IPS-15b (cell line): ENCODE measurements around the gene RNF5.

Source experiments
- H3K27me3 ChIP-seq: one replicate; pipeline ENCODE4 v1.6.1; 2013; ENCODE audit warnings: low read length; ENCODE audit not compliant: control insufficient read depth, insufficient read depth
- H3K36me3 ChIP-seq: one replicate; pipeline ENCODE4 v1.6.1; 2013; ENCODE audit warnings: low read length; ENCODE audit not compliant: control insufficient read depth, insufficient read depth
- H3K4me1 ChIP-seq: one replicate; pipeline ENCODE4 v1.6.1; 2013; ENCODE audit warnings: mild to moderate bottlenecking, low read length; ENCODE audit not compliant: control insufficient read depth, insufficient read depth
- H3K4me3 ChIP-seq: one replicate; pipeline ENCODE4 v1.5.1; 2013; ENCODE audit warnings: low read depth, low read length
- H3K9ac ChIP-seq: one replicate; pipeline ENCODE4 v1.6.1; 2013; ENCODE audit warnings: low read depth, mild to moderate bottlenecking, low read length
- H3K9me3 ChIP-seq: one replicate; pipeline ENCODE4 v1.6.1; 2013; ENCODE audit warnings: mild to moderate bottlenecking, low read length; ENCODE audit not compliant: control insufficient read depth, insufficient read depth

The RNF5 gene

DNA sequence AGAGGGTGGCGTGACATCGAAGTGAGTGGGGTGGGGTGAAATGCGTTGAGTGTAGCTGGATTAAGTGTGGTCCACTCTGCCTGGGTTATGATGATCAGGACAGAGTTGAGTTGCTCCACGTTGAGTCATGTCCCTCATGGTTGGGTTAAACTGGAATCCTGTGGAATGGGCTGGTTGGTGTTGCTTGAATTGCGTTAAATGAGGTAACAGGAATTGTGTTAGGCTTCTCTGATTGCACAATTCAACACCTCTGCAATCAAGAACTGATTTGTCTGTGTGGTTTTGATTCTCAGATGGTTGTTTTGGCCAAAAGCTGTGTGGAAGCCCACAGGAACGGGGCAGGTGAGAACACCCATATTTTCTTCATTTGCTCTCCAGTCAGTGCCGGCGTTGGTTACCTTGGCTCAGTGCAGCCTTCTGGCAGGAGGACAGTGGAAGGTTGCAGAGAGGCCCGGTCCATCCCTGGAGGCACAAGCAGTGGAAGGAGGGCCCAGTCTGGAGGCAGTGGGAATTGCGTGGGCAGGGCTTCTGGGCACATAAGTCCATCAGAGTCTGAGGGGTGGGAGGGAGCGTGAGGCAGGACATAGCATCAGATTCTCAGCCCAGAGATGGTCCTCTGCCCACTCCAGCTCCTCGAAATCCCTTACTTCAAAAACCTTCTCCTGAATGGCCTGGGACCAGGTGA lies 34.0 kb downstream of the RNF5 start:
- no peak overlapping the region for H3K4me3 ChIP-seq
- no peak overlapping the region for H3K9ac ChIP-seq
- no peaks in the 10 kb centered on the region for H3K27me3 ChIP-seq
- H3K36me3 ChIP-seq, result no peaks in the 10 kb centered on the region
- H3K9me3 ChIP-seq, result no peaks in the 10 kb centered on the region
- no peaks in the 10 kb centered on the region for H3K4me1 ChIP-seq

- Histone ChIP-seq H3K4me3 (no peak overlapping the region), H3K27me3 (no peaks in the 10 kb centered on the region), H3K9me3 (no peaks in the 10 kb centered on the region), H3K36me3 (no peaks in the 10 kb centered on the region), H3K4me1 (no peaks in the 10 kb centered on the region), H3K9ac (no peak overlapping the region)
These were observed 35.4 kb downstream of the RNF5 start for GRCh38 chr6:32213649-32214048.

GRCh38 chr6:32214126-32214525 lies 35.9 kb downstream of the RNF5 start:
- H3K27me3 ChIP-seq, result no peaks in the 10 kb centered on the region
- no peaks in the 10 kb centered on the region for H3K36me3 ChIP-seq
- no peaks in the 10 kb centered on the region for H3K4me1 ChIP-seq
- no peak overlapping the region for H3K4me3 ChIP-seq
- H3K9ac ChIP-seq, result no peak overlapping the region
- no peaks in the 10 kb centered on the region for H3K9me3 ChIP-seq

- Histone ChIP-seq H3K4me3 (no peak overlapping the region), H3K27me3 (no peaks in the 10 kb centered on the region), H3K4me1 (no peaks in the 10 kb centered on the region), H3K9me3 (no peaks in the 10 kb centered on the region), H3K9ac (no peak overlapping the region), H3K36me3 (no peaks in the 10 kb centered on the region)
These were observed 37.4 kb downstream of the RNF5 start for GRCh38 chr6:32215617-32216016.

DNA sequence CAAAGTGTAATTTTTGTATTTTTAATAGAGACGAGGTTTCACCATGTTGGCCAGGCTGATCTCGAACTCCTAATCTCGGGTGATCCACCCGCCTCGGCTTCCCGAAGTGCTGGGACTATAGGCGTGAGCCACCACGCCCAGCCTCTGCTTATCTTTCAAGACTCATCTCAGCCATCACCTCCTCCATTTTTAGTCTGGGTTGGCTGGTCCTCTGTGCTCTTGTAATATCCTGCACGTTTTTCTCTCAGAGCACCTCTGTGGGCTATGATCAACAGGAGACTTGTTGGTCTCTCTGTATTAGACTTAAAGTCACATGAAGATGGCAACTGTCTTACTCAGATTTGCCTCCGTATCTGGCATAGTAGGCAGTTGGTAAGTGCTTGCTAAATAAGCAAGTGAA lies 38.1 kb downstream of the RNF5 start:
- H3K27me3 ChIP-seq, result no peaks in the 10 kb centered on the region
- H3K9me3 ChIP-seq, result no peaks in the 10 kb centered on the region
- no peaks in the 10 kb centered on the region for H3K4me1 ChIP-seq
- no peak overlapping the region for H3K9ac ChIP-seq
- no peaks in the 10 kb centered on the region for H3K36me3 ChIP-seq
- H3K4me3 ChIP-seq, result no peak overlapping the region

DNA sequence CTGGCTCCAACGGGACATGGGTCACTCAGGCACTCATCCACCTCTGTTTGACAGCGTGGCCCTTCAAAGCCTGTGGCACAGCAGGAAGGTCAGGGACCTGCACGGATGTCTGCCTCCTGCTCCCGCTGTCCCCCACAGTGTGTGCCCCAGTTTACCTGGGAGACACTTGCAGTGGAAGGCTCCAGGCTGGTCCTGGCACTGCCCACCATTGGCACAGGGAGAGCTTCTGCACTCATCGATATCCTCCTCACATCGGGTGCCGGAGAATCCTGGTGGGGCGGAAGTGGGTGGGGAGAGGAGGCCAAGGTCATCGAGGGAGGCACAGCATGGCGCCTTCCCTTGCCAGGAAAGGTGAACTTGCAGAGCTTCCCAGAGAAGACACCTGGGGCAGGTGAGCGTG lies 38.8 kb downstream of the RNF5 start:
- Histone ChIP-seq H3K4me1 (no peaks in the 10 kb centered on the region), H3K9me3 (no peaks in the 10 kb centered on the region), H3K27me3 (no peaks in the 10 kb centered on the region), H3K4me3 (no peak overlapping the region), H3K36me3 (no peaks in the 10 kb centered on the region), H3K9ac (no peak overlapping the region)

- Histone ChIP-seq H3K36me3 (no peaks in the 10 kb centered on the region), H3K9me3 (no peaks in the 10 kb centered on the region), H3K27me3 (no peaks in the 10 kb centered on the region), H3K4me3 (no peak overlapping the region), H3K9ac (no peak overlapping the region), H3K4me1 (no peaks in the 10 kb centered on the region)
These were observed 40.0 kb downstream of the RNF5 start for GRCh38 chr6:32218167-32218566.

GRCh38 chr6:32220021-32220420 lies 41.8 kb downstream of the RNF5 start:
- Histone ChIP-seq H3K27me3 (no peaks in the 10 kb centered on the region), H3K36me3 (no peaks in the 10 kb centered on the region), H3K4me1 (no peaks in the 10 kb centered on the region), H3K9me3 (no peaks in the 10 kb centered on the region), H3K4me3 (no peak overlapping the region), H3K9ac (no peak overlapping the region)

DNA sequence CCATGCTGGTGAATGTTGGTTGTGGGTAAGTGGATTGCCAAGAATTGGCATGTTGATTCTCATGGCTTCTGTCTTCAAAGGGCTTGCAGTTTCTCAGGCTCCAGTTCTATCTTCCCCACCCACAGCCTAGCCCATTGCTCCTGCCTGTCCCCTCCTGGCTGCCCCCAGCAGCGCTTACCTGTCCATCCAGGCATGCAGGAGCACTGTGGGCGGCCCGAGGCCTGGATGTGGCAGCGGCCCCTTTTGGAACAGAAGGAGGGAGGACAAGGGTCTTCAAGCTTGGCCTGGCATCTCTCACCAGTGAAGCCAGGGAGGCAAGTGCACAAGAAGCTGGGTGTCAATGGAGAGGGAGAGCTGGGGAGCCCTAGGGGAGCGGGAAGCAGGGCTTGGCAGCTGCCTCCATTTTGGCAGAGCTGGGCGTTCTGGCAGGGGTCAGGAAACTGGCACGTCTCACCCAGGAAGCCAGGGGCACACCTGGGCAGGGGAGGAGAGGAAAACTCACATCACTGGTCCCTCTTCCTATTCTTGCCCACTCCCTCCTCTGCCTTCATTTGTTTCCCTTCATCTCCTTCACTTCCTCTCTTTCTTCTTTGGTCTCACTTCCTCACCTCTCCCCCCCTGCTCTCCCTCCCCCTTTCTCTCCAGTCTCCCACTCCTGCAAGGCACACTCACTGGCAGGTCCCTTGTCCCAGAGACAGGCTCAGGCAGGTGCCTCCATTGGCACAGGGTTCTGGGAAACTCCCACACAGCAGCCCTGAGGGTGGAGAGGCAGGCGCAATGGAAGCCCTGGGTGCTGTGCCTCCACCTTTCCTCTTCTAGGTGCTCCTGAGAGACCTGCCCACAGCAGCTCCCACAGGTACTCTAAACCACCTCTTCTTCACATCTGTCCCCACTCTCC lies 44.4 kb downstream of the RNF5 start:
- no peaks in the 10 kb centered on the region for H3K4me1 ChIP-seq
- no peak overlapping the region for H3K9ac ChIP-seq
- H3K27me3 ChIP-seq, result no peaks in the 10 kb centered on the region

DNA sequence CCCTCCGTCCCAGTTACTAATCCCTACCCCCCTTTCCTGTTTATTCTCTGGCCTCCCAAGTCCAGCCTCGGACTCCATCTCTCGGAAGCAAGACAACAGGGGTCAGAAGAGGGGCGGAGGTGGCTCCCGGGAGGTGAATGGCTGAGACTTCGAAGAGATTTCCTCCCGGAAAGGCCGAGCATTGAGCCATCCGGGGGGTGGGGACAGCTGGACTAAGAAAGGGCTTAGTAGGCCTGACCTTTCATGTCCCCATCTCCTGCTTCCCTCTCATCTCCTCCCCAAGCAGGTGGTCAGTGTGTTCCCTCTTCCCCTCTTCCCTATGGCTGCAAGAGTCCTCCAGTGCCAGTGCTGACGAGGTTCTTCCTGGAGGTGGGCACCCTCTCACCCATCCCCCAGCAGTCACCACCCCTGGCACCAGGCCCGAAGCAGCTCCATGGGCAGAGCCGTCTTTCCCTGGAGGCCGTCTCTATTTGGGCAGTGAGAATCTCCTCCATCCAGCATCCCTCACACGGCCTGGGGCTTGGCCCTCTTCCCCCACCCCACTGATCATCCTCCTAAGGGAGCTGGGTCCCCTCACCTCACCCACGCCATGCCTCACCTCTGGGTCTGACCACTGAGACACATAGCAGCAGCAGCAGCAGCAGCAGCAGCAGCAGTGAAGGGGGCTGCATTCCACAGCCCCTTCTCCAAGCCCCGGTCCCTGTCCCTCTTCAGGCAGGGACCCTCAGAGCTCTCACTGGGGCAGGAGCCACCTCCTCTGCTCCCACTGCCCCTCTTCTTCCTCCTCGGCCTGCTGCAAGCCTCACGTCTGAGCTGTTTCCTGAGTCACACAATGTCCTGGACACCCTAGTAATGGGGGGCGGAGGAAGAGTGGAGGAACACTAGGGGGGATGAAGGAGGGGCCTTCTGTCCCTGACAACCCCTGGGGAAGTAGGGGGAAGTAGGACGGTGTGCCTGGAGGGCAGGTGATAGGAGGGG lies 45.3 kb downstream of the RNF5 start, which contains the start of gene NOTCH4:
Gene NOTCH4, minus strand, starts transcription at position 810 of the 978 bp plus-strand sequence. Its CDS starts 139 bp downstream, at position 671.
- Histone ChIP-seq H3K9me3 (no peaks in the 10 kb centered on the region), H3K36me3 (no peaks in the 10 kb centered on the region), H3K9ac (no peak within 1 kb of the TSS), H3K27me3 (no peaks in the 10 kb centered on the region), H3K4me1 (no peaks in the 10 kb centered on the region), H3K4me3 (no peak within 1 kb of the TSS)

More for the DNA sequence above, 44.4 kb downstream of the RNF5 start:
- Histone ChIP-seq H3K4me3 (no peak overlapping the region), H3K36me3 (no peaks in the 10 kb centered on the region), H3K9me3 (no peaks in the 10 kb centered on the region)

GRCh38 chr6:32224696-32225095 lies 46.5 kb downstream of the RNF5 start:
- no peak overlapping the region for H3K4me3 ChIP-seq
- H3K36me3 ChIP-seq, result no peaks in the 10 kb centered on the region
- H3K9ac ChIP-seq, result no peak overlapping the region
- H3K27me3 ChIP-seq, result no peaks in the 10 kb centered on the region
- H3K9me3 ChIP-seq, result no peaks in the 10 kb centered on the region
- H3K4me1 ChIP-seq, result no peaks in the 10 kb centered on the region
